Measurements from ENCODE around the gene SCUBE1.

The SCUBE1 gene

DNA sequence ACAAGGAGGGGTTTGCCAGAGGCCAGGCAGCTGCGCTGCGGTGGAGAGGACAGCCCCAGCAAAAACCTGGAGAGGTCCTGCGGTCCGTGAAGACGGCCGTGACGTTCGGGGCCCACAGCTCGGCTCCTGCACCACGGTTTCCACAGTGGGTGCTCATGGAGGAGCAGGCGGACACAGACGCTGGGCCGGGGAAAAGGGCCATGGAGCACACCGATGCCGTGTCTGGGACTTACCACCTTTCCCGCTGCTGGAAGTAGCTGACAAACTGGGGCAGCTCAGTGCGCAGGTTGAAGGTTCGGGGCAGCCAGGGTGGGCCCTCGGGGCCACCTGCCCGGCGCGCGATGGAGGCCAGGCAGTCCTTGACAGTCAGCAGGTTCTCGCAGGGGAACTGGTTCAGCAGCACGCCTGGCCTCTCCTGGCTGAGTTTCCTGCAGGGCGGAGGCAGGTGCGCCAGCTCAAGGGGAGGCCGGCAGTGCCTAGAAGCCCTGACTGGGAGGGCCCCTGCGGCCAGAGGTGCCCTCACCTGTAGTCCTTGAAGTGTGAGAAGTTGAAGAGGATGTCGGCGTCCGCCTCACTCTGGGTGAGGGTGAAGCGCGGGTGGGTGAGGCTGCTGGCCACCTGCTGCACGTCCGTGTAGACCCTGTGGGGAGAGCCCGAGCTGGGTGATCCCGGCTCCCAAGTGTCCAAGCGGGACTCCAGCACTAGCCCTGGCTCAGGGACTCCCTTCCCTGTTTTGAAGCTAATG, 169.0 kb downstream of the SCUBE1 start:
- DNase-seq (ENCODE audit: low read depth) = no peak

DNA sequence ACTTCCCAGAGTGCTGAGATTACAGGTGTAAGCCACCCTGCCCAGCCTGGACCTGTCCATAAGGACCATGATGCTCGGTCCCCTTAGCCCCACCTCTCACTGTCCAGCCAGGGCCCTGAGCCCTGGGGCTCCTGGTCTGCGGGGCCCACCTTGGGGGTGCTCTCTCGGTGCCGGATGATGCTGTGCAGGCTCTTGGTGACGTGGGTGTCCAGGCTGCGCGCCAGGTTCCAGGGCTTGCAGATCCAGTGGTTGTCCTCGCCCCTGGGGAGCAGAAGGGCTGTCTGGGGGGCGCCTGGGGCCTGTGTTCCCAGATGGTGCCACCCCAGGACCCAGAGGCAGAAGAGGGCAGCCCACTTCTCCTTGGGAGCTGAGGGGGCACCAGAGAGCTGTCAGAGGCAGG, 169.6 kb downstream of the SCUBE1 start:
- DNase-seq (ENCODE audit: low read depth) = no peak

DNA sequence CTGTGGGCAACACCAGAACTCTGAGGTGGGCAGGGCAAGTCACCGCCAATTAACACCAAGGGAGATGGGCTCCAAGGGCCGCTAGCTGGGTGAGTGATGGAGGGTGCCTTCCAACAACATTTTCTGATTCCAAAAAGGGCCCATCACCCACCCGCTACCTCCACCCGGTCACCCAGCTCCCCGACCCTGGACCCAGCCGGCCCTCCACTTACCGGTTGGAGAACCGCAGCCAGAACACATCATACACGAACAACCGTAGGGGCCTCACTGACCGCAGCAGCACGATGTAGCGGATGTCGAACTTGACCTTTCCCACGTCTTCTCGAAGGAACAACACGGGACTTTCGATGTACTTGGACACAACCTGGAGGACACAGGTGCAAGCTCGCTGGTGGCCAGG, 171.0 kb downstream of the SCUBE1 start:
- no peak for DNase-seq (ENCODE audit: low read depth)

DNA sequence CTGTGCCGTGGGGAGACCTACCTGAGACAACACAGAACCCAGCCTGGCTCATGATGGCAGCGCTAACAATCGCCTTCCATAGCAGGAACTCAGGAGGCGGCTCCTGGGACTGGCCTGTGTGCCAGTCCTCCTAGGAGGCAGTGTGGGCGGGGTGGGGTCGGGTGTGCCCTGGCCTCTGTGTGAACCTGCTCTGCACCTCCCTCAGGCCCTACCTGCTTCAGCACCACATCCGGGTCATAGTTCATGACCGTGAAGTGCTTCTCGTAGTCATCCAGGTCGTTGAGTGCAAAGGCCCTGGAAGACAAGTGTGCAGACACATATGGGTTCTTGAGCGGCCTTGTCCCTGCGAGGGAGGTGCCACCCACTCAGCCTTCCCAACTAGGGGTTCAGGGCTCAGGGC, 171.6 kb downstream of the SCUBE1 start:
- DNase-seq (ENCODE audit: low read depth) = no peak

DNA sequence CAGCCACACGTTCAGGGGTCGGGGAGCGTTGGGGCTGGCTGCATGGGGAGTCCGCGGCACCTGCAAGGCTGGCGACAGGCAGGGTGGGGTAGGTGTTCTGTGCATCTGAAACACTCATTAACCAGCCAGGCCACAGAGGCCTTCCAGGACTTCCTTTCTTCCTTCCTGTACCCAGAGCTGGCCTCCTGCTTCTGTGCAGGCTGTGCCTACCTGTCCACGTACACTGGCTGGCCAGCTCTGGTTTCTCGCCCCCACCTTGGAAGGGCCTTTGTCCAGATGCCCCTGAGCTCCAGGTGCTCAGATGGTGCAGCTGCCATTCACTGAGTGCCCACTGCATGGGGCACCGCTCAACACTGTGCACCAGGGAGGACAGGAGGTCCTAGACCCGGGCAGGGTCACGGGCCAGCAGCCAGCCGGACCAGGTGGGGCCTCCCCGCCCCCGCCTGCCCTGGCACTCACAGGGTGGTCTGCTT, 172.1 kb downstream of the SCUBE1 start:
- DNase-seq (ENCODE audit: low read depth) = no peak

DNA sequence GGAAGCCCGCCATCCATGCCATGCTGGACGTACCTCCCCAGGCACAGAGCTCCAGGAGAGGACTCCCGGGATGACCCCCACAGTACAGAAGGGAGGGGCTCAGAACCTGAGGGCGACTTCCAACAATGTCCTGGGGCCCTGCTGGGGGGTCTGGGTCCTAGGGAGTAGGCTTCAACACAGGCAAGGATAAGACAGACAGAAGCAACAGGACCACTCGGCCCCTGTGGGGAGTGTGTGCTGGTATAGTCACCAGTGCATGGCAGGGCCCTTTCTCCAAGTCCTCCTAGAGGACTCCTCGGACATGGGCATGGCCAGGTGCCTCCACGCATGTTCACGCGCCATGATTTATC, 173.1 kb downstream of the SCUBE1 start:
- no peak for DNase-seq (ENCODE audit: low read depth)

DNA sequence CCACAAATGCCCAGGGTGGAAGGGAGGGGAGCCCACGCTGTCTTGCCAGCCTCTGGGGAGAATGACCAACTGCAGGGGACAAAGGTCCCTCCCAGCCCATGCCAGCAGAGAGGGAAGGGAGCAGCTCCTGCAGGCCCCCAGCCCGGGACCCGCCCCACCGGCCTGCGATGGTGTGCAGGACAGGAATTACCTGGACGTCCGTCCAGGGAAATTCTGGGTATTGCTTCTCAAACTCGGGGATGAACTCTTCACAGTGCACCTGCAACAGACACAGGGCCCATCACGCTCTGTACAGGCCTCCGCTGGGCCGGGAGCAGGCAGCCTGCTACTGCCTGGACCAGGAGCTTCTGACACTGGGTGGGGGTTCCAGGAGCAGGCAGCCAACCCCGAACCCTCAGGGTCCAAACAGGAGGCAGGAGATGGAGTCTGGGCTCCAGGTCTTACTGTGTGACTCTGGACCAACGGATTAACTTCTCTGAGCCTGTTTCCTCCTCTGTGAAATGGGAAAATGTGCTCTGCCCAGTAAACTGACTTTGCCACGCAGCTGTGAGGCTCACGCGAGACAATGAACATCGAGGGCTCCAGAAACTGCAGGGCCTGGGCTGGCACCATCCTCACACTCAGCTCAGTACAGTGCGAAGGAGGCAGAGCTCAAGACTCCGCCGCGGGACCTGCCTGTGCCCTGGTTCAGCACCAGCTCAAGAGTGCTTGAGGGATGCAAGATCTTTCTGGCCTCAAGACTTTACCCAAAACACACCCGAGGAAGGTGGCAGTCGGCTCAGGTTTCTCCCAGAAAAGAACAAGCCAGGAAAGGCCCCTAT, 173.7 kb downstream of the SCUBE1 start:
- DNase-seq (ENCODE audit: low read depth) = no peak

DNA sequence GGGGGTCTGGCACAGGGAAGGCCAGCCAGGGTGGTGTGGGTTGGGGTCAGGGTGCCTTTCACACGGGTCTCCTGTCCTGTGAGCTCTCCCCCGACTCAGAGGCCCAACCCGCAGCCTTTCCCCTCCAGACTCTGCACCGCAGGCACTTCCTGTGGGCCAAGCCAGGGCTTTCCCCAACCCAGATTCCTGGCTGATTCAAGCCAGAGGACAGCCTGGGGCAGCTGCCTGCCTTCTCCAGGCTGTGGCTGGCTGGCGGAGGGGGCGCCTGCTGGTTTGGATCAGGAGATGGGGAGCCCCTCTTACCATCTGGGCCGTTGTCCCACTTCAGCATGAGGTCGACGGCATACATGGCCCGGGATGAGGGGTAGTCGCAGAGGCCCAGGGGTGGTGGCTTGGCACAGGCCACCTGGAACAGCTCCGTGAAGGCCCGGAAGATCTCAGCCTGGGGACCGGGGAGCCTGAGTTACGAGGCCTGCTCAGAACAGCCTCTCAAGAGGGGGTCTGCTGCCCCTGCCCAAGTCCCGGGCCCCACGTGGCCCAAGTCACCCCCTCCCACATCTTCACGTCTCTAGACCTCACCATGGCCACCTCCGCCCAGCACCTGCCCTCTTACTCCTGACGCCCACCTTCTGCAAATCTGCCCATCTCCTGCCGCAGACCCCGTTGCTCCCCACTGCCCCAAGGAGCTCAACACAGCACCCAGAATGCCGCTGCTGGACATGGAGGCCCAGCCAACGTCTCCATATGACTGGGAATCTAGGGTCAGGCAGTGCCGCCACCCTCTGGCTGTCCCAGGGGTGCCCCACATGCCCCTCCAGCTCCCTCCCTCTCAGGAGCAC, 174.5 kb downstream of the SCUBE1 start:
- no peak for DNase-seq (ENCODE audit: low read depth)

DNA sequence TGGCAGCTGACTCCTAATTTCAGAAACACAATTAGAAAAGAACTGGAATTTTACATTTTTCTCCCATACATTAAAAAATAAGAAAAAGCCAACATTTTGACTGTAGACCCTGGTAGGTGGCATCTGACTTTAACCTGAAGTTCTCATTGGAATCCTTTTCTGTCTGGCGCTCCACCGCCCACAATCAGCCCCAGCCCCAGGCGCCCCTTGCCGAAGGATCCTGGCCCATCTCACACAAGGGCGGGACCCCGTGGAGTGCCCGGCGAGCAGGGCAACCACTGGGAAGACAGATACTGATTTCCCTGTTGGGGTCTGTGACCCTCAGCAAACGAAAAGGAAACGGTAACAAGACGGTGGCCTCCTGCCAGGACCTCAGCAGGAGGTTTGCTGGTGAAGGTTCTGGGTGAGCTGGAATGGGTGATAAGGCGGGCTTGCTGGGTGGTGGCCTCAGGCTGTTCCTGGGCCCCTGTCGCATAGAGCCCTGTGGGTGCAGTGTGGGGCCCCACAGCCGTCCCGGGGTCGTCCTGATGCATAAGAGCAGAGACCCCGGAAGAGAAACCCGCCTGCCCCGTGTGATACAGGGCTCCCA, 176.1 kb downstream of the SCUBE1 start:
- DNase-seq (ENCODE audit: low read depth) = no peak

DNA sequence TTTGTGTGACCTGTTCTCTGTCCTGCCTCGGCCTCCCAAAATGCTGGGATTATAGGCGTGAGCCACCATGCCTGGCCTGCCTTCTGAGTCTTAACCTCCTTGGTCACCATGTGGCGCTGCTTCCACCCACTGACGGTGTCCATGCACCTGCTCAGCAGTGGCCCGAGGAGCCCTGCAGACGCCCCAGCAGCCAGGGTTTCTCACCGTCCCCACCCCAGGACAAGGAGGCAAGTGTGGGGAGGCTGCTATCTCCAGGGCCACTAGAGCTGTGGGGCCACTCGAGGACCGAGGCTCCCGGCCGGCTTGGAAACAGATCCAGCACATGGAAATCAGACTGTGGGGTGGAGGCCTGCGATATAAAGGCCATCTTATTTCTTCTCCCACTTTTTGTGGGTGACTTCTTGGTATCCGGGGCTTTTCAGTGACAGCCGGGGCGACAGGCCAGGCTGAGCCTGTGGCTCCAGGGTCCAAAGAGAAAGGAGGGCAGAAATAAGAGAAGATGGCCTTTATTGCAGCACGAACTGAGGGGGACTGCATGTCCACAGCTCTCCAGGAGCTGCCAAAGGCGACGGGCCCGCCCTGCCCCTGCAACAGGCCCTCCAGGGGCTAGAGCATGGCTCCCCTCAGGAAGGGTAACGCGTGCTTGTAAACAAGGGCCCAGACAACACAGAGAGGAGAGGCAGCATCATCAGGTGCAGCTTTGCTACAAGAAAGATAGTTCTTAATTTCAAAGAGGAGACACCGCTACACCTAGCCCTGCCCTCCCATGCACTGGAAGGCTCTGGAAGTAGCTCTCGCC, 176.8 kb downstream of the SCUBE1 start:
- DNase-seq (ENCODE audit: low read depth) = no peak

DNA sequence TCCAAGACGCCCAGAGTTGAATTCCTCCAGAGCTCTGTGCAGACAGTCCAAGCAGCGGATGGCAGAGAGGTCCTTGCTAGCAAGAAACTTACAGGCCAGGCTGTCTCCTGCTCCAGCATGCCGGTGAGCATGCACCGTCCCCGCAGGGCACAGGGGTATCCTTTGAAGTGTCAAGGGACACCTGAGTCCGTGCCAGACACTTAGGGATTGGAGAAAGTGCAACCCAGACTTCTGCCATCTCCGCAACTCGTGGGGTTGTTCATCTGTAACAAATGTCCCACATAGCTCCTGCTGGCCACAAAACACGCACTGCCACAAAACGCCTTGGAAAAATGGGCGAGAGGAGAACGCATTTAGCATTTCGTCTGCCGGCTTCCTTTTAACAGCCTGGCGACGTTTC, 178.5 kb downstream of the SCUBE1 start:
- DNase-seq (ENCODE audit: low read depth) = no peak

DNA sequence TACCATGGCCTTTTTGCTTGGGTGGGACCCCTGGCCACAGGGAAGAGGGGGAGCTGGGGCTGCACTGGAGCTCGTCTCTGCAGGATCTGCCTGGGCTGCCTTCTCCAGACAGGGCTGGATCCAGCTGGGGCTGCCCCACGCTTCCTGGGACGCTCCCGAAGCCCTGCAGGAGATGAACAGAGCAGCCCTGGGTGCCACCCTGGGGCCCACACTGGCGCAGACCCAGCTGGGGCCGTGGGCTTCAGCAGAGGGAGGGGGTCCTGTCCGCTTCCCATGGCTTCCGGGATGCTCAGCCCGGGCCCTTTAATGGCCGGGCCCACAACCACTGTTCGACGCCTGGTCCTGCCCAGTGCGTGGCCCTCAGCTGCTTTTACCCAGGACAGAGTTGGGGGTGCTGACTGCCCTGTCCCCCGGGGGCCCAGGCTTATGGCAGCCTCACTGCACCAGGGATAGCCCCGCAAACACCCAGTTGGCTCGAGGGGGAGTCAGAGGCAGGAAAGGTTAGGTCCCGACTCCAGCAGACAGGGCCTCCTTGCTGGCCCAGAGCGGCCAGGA, 179.9 kb downstream of the SCUBE1 start:
- DNase-seq (ENCODE audit: low read depth) = no peak

DNA sequence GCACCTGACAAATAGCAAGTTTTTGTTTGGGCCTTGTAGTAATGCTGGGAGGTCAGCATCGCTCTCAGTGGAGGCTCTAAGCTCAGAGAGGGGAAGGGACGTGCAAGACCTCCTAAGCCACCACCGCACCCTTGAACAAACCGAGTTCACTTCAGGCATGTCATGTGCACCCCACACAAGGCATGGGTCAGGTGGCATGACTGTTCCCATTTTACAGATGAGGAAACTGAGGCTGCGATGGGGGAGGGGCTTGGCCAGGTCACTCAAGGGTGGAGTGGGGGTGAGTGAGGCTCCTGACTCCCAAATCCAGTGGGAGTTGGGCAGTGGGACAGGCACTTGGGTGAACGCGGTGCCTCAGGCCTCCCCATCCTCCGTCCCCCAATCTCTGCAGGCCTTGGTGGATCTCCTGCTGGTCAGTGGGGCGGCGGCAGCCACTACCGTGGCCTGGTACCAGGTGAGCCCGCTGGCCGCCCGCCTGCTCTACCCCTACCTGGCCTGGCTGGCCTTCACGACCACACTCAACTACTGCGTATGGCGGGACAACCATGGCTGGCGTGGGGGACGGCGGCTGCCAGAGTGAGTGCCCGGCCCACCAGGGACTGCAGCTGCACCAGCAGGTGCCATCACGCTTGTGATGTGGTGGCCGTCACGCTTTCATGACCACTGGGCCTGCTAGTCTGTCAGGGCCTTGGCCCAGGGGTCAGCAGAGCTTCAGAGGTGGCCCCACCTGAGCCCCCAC, 180.6 kb downstream of the SCUBE1 start:
- DNase-seq (ENCODE audit: low read depth) = no peak

DNA sequence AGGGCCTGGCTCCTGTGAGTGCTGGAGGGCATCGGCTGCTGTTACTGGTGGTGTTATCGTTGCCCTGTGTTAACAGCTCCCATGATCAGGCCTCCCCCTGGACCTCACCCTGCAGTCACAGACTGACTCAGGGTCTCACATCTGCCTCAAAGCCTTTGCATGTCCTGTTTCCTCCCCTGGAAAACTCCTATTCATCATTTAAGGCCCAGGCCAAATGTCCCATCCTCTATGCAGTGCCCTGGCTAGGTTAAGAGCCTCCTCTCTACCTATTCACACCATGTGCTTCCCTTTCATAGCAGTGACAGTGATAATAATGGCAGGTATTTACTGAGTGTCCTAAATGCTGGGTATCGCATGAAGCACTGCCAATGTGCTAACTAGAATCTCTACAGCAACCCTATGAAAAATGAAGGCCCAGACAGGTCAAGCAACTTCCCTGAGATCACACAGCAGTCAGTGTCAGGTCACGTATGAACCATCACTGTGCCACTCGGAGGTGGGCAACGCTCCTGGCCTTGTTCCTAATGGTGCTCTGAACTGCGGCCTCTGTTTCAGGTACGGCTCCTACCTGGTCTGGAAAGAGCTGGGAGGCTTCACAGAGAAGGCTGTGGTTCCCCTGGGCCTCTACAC, 182.6 kb downstream of the SCUBE1 start:
- DNase-seq (ENCODE audit: low read depth) = no peak

DNA sequence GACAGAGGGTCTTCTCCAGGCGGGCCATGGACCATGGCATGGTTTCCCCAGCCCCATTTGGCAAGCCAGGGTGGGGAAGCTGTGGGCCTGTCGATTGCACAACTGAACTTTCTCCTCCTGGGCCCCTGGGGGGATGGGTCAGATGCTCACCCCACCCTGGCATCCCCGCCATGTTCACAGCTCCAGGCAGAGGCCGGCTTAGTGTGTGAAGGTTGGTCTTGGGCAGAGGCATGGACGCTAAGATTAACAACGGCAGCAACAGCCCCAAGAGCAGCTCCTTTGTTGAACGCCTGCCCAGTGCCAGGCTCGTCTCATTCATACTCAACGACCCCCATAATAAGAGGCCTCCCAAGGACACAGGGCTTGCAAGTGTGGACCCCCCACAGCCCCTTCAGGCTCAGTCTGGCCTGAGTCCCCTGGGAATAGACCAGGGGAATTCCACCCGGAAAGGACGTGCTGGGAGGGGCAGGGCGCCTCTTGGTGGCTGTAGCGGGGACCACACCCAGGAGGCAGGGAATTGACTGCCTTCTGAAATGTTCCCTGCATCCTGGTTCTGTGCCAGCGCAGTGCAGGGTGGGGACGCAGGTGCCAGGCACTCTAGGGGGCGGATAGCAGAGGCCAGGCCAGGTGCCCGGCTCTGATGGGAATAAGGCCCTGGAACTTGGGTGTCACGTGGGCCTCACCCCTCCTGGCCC, 183.5 kb downstream of the SCUBE1 start:
- DNase-seq (ENCODE audit: low read depth) = no peak

DNA sequence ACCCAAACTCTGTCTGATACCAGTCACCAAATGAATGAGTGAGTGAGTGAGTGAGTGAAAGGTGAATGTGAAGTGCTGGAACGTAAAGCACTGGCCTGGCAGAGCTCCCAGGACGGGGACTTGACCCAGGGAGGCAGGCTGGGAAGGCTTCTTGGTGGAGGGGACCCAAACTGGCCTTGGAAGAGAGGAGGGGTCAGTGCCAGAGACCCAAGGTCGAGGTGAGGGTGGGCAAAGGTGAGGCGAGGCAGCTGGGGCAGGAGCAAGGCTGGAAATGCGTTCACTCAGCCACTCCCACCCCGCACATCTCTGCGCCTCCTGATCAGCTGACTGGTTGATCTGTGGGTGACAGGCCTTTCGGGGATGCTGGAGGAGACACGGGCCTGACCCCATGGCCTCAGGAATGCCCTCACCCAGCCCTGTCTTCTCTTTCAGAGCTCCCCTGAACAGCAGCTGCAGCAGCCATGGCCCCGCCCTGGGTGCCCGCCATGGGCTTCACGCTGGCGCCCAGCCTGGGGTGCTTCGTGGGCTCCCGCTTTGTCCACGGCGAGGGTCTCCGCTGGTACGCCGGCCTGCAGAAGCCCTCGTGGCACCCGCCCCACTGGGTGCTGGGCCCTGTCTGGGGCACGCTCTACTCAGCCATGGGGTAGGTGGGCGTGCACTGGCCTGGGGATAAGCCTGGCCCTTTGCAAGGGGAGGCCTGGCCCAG, 184.2 kb downstream of the SCUBE1 start:
- no peak for DNase-seq (ENCODE audit: low read depth)

DNA sequence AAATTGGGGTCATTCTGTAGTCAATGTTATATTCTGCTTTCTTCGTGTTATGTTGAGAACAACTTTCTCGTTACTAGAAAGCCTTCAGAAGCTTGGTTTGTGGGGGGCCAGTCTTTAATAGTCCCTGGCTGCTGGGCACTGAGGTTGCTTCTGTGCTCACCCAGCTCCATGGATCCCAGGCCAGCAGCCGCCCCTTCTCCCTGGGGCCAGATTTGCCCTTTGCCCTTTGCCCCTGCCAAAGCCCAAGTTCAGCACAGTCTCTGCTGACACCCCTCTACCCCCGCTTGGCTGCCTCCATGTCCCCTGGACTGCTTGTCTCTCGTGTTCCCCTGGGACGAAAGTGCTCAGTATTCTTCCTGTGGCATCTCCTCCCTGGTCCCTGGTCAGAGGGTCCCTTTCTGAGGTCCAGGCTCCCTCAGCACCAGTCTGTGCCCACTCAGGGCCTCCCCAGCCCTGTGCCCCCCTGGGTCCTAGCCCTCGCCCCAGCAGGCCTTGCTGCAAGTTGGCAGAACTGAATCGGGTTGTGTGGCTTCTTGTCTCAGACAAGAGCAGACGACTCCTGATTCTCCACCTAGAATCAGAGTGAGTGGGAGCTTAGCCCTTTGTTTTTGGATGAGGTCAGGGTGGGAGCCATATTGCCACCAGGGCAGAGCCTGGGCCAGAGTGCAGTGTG, 185.2 kb downstream of the SCUBE1 start:
- DNase-seq (ENCODE audit: low read depth) = no peak

DNA sequence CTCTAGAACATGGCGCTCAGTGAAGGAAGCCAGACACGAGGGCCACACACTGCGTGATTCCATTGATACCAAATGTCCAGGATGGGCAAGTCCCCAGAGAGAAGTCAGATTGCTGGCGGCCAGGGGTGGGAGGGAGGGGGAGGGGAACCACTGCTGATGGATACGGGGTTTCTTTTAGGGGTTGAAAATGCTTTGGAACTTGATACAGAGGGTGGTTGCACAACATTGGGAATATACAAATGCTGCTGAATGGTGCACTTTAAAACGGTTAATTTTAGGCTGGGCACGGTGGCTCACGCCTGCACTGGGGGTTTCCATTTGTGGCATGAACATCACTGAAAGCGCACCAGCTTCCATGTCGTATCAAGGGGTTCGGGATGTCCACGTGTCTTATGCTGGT, 186.8 kb downstream of the SCUBE1 start:
- no peak for DNase-seq (ENCODE audit: low read depth)

All from activated T-cell treated with anti-CD3 and anti-CD28 coated beads for 1 hour (primary cell).